Smooth muscle cell (in vitro differentiated cells): ENCODE results near the gene AFAP1L2. TPM values are rescaled to one million over a fixed set of nuclear protein-coding genes. Genes with fewer than 3 reads are reported as not detected.
A peak's percentile ranks its signal among the peaks of the same experiment; 100 is the strongest.

Experiments
- DNase-seq: peaks from one replicate; lab custom pipeline; 2025; ENCODE audit not compliant: unreplicated experiment; lab: John Stamatoyannopoulos, UW
- H2AFZ ChIP-seq: fragments of 200-600 bp; sonication (generic); 2 replicates; pipeline ENCODE4 v1.6.0; 2016; ENCODE audit warnings: antibody characterized with exemption, low read depth, mild to moderate bottlenecking
- H3F3A ChIP-seq: fragments of 200-600 bp; sonication (generic); 2 replicates; pipeline ENCODE4 v1.6.0; 2017; ENCODE audit warnings: antibody characterized with exemption, low read depth
- H3K27ac ChIP-seq: fragments of 200-600 bp; sonication (generic); 2 replicates; pipeline ENCODE4 v1.5.1; 2016; ENCODE audit warnings: low read depth, mild to moderate bottlenecking
- H3K27me3 ChIP-seq: fragments of 200-600 bp; sonication (generic); 2 replicates; pipeline ENCODE4 v1.6.1; 2016; ENCODE audit warnings: low read depth, mild to moderate bottlenecking
- H3K36me3 ChIP-seq: fragments of 200-600 bp; sonication (generic); 2 replicates; pipeline ENCODE4 v1.5.1; 2016; ENCODE audit warnings: low read depth
- H3K4me1 ChIP-seq: fragments of 200-600 bp; sonication (generic); 2 replicates; pipeline ENCODE4 v1.5.1; 2016; ENCODE audit warnings: low read depth
- H3K4me2 ChIP-seq: fragments of 200-600 bp; sonication (generic); 2 replicates; pipeline ENCODE4 v1.6.0; 2016; ENCODE audit warnings: mild to moderate bottlenecking
- H3K4me3 ChIP-seq: fragments of 200-600 bp; sonication (generic); 2 replicates; pipeline ENCODE4 v1.5.1; 2016; ENCODE audit warnings: mild to moderate bottlenecking
- H3K79me2 ChIP-seq: fragments of 200-600 bp; sonication (generic); 2 replicates; pipeline ENCODE4 v1.6.0; 2016; ENCODE audit warnings: low read depth, mild to moderate bottlenecking
- H3K9ac ChIP-seq: fragments of 200-600 bp; sonication (generic); 2 replicates; pipeline ENCODE4 v1.6.0; 2016; ENCODE audit warnings: low read depth
- H3K9me3 ChIP-seq: fragments of 200-600 bp; sonication (generic); replicated peaks from 2 replicates; pipeline ENCODE4 v1.5.1; 2016; ENCODE audit warnings: low read depth
- H4K20me1 ChIP-seq: fragments of 200-600 bp; sonication (generic); 2 replicates; pipeline ENCODE4 v1.6.0; 2016; ENCODE audit warnings: low read depth
- WGBS: methylation state at CpG from one replicate; pipeline ENCODE4 v1.1.7; 2016; ENCODE audit warnings: low lambda C conversion rate; 5-methylcytosine and 5-hydroxymethylcytosine counted together
- polyA plus RNA-seq: library from polyadenylated mRNA; unstranded; fragments of >200 nt; fragmentation: Nextera tagmentation; extraction: Ambion mirVana; gene quantifications from 2 replicates; pipeline ENCODE4 v1.2.1, GENCODE V29; 2016
- total RNA-seq: library from RNA; depleted of rRNA; stranded (reverse); fragments of >200 nt; gene quantifications from 2 replicates; pipeline ENCODE4 v1.2.3, GENCODE V29; 2014
- TF ChIP-seq, protein P1 (sequence below): fragments of 200-600 bp; sonication (generic); IDR thresholded peaks from 2 replicates; pipeline ENCODE4 v1.5.1; 2017; ENCODE audit warnings: borderline replicate concordance, mild to moderate bottlenecking, antibody characterized with exemption; ENCODE audit not compliant: insufficient read depth, poor library complexity, severe bottlenecking

Gene AFAP1L2
- total and polyA plus RNA-seq, 2 experiments from 2014 or later: 43.3 to 47.2 TPM

DNA sequence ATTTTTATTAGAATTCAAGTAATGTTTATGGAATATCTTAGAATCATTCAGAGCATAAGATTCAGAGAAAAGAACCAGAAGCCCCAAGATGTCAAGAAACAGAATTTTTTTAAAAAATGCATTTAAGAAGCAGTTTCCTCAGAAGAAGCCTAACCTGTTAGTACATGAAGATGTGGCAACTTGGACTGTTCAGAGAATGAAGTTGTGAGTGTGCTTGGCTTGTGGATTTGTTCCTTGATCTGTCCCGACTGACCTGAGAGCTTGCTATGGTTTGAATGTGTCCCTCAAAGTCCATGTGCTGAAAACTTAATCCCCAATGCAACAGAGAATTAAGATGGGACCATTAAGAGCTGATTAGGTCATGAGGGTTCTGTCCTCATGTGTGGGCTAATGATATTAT lies 13.8 kb upstream of the AFAP1L2 start:
- Histone ChIP-seq H3K4me2 (no peak overlapping the region), H3K4me3 (no peak overlapping the region)

DNA sequence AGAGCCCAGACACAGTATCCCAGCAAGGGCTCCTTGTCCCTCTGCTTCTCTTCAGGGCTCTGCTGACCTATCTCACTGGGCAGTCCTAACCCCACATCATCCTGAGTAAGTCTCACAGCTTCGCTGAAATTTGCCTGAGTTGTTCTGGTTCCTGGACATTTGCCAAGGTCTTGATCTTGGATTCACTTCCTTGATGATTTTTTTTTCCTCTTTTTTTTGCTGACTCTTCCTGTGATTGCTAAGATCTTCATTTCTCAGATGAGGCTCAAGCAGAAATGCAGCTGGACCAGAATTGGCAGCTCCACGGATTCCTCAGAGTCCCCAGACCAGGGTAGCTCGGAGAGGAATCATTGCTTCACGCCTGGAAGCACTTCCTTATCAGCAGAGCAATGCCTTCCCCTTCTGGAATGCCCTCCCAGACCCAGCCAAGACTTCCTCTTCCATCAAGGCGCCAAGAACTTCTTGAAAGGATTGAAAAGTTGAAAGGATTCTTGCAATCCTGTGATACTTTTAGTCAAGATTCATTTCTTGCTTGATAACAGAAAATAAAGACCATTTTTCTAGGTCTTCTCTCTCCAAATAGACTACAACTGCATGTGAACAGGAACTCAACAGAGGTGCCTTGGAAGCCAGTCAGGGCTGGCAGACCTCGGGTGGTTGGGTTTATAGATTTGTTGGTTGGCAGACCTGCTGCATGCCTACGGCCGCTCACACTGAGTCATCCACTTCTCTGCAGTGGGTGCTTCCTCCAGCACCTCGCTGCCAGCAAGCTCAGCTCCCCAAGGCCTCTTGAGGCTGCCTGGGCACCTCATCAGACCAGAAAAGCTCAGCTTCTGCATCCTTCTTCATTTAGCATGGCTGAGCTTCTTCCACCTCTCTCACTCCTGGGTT lies 8.8 kb upstream of the AFAP1L2 start:
- TF ChIP-seq, protein P1, sequence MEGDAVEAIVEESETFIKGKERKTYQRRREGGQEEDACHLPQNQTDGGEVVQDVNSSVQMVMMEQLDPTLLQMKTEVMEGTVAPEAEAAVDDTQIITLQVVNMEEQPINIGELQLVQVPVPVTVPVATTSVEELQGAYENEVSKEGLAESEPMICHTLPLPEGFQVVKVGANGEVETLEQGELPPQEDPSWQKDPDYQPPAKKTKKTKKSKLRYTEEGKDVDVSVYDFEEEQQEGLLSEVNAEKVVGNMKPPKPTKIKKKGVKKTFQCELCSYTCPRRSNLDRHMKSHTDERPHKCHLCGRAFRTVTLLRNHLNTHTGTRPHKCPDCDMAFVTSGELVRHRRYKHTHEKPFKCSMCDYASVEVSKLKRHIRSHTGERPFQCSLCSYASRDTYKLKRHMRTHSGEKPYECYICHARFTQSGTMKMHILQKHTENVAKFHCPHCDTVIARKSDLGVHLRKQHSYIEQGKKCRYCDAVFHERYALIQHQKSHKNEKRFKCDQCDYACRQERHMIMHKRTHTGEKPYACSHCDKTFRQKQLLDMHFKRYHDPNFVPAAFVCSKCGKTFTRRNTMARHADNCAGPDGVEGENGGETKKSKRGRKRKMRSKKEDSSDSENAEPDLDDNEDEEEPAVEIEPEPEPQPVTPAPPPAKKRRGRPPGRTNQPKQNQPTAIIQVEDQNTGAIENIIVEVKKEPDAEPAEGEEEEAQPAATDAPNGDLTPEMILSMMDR: no peak
- Histone ChIP-seq H3K4me2 (peak overlapping the region; percentile 6), H3K4me3 (no peak overlapping the region), H3F3A (peaks cover 5% of the 10 kb centered on the region), H3K9me3 (no peaks in the 10 kb centered on the region), H4K20me1 (no peaks in the 10 kb centered on the region), H2AFZ (no peak overlapping the region), H3K9ac (no peak overlapping the region), H3K36me3 (no peaks in the 10 kb centered on the region), H3K27ac (no peak overlapping the region), H3K4me1 (no peaks in the 10 kb centered on the region), H3K79me2 (no peaks in the 10 kb centered on the region), H3K27me3 (no peaks in the 10 kb centered on the region)
- WGBS: 41% methylated on average over 9 of the region's 9 CpGs
- no peak for DNase-seq

More for the DNA sequence above, 13.8 kb upstream of the AFAP1L2 start:
- Histone ChIP-seq H3K27me3 (no peaks in the 10 kb centered on the region), H4K20me1 (no peaks in the 10 kb centered on the region), H3K36me3 (no peaks in the 10 kb centered on the region), H3F3A (no peaks in the 10 kb centered on the region), H3K4me1 (no peaks in the 10 kb centered on the region), H3K9ac (no peak overlapping the region), H2AFZ (no peak overlapping the region), H3K79me2 (no peaks in the 10 kb centered on the region), H3K27ac (no peak overlapping the region), H3K9me3 (no peaks in the 10 kb centered on the region)
- TF ChIP-seq, protein P1: no peak
- 62% methylated on average over 1 of the region's 1 CpG for WGBS
- DNase-seq: no peak

DNA sequence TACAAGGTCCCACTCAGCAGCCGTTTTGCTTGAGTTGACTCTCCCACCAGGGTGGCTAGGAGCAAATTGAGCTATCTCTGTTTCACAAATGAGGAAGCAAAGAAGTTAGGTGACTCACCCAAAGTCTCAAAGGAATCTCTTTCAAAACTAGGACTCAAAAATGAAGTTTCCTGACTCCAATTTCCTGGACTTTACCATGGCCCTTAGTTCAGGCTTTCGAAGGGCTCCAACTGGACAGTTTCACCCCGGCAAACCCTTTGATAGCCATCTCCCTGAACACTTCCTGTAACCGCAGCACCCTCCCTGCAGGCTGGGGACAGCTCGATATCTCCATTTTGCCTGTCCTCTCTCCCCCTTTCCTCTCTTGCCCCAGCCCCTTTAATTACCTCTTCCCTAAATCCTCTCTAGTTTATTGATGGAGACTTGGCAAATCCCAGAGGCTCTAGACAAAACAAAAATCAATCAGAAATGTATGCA lies 4.7 kb upstream of the AFAP1L2 start:
- Histone ChIP-seq H3K4me3 (no peak overlapping the region), H3K9ac (no peak overlapping the region), H3K4me2 (no peak overlapping the region), H3K36me3 (no peaks in the 10 kb centered on the region), H3K27me3 (no peaks in the 10 kb centered on the region), H3F3A (peaks cover 5% of the 10 kb centered on the region), H3K27ac (no peak overlapping the region), H3K9me3 (no peaks in the 10 kb centered on the region), H3K79me2 (no peaks in the 10 kb centered on the region), H4K20me1 (no peaks in the 10 kb centered on the region), H3K4me1 (no peaks in the 10 kb centered on the region), H2AFZ (no peak overlapping the region)
- TF ChIP-seq, protein P1: no peak
- DNase-seq: no peak
- 39% methylated on average over 5 of the region's 5 CpGs for WGBS
